Epithelial cell of esophagus (primary cell): ENCODE measurements around the gene EED.

Experiments used
- DNase-seq: peaks from one replicate; pipeline ENCODE4 v3.0.0; 2010; ENCODE audit warnings: low read depth
- H3K4me3 ChIP-seq: 2 replicates; pipeline ENCODE4 v1.5.1; 2011; ENCODE audit warnings: mild to moderate bottlenecking, low read length, control low read depth
- TF ChIP-seq, protein P1 (sequence below): IDR thresholded peaks from 2 replicates; pipeline ENCODE4 v1.5.1; 2011; ENCODE audit warnings: low read depth, mild to moderate bottlenecking, low read length, control low read depth, inconsistent platforms; ENCODE audit not compliant: insufficient read depth; ENCODE audit errors: missing control alignments

Gene EED

DNA sequence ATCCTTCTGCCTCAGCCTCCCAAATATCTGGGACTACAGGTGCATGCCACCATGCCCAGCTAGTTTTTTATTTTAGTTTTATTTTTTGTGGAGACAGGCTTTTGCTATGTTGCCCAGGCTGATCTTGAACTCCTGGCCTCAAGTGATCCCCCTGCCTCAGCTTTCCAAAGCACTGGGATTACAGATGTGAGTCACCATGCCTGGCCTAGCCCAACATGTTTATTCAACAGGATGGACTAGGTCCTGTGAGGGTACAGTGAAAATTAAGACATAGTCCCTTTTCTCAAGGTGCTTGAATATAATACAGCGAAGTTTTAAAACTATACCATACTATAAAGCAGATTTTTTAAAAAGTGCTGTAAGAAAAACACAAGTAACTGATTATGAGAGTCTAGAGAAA, 45.2 kb upstream of the EED start:
- TF ChIP-seq, protein P1, sequence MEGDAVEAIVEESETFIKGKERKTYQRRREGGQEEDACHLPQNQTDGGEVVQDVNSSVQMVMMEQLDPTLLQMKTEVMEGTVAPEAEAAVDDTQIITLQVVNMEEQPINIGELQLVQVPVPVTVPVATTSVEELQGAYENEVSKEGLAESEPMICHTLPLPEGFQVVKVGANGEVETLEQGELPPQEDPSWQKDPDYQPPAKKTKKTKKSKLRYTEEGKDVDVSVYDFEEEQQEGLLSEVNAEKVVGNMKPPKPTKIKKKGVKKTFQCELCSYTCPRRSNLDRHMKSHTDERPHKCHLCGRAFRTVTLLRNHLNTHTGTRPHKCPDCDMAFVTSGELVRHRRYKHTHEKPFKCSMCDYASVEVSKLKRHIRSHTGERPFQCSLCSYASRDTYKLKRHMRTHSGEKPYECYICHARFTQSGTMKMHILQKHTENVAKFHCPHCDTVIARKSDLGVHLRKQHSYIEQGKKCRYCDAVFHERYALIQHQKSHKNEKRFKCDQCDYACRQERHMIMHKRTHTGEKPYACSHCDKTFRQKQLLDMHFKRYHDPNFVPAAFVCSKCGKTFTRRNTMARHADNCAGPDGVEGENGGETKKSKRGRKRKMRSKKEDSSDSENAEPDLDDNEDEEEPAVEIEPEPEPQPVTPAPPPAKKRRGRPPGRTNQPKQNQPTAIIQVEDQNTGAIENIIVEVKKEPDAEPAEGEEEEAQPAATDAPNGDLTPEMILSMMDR: no peak
- no peak for DNase-seq
- no peak overlapping the region for H3K4me3 ChIP-seq

DNA sequence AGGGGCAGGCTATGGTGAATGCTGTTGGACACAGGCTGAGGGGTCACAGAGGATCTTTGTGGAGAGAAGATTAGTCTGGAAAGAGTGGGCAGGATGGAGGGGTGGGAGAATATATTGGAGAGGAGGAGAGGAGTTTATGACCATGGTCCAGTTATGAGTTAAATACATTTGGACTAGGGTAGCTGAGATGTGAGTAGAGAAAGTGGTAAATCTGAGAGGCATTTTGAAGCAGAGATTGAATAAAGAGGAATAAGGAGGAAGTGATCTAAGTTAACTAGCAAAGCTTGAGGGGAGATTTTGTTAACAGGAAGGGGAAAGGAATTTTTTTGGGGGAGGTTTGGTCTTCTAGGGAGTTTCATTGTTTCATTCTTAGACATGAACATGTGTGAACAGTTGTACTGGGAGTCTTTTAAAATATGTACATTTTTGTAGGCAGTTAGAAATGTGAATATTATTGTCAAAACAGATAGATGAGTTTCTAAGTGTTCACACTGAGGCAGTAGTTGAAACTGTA, 43.1 kb upstream of the EED start:
- TF ChIP-seq, protein P1: no peak
- no peak overlapping the region for H3K4me3 ChIP-seq
- no peak for DNase-seq

DNA sequence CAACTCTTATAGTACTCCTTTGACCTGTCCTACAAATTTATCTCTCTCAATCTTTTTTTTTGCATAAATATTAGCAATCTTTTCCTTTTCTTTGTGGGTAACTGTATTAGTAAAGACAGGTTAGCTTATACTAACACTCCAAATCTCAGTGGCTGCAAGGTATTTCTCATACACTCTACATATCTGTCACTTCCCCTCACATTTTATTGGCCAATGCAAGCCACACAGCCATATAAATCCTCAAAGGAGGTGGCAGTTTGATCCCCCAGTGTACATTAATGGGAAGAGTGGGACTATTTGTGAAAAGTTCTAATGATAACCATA, 42.6 kb upstream of the EED start:
- TF ChIP-seq, protein P1: no peak
- DNase-seq: no peak
- no peak overlapping the region for H3K4me3 ChIP-seq

DNA sequence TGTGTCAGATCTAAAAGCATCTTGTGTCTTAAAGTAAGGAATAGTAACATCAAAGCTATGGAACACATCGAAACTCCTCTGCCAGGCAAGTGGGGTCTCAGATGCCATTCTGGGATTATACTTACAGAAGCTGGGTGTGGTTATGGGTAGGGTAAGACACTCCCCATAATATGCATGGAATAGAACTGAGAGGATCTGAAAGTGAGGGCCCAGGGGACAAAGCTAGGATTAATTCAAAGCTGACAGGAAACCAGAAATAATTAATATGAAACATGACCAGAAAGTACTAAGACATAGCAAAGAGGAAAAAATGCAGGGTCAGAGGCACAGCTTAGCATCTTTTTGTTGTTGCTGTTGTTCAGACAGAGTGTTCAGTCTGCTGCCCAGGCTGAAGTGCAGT, 40.2 kb upstream of the EED start:
- no peak for DNase-seq
- TF ChIP-seq, protein P1: no peak
- H3K4me3 ChIP-seq: no peak overlapping the region

DNA sequence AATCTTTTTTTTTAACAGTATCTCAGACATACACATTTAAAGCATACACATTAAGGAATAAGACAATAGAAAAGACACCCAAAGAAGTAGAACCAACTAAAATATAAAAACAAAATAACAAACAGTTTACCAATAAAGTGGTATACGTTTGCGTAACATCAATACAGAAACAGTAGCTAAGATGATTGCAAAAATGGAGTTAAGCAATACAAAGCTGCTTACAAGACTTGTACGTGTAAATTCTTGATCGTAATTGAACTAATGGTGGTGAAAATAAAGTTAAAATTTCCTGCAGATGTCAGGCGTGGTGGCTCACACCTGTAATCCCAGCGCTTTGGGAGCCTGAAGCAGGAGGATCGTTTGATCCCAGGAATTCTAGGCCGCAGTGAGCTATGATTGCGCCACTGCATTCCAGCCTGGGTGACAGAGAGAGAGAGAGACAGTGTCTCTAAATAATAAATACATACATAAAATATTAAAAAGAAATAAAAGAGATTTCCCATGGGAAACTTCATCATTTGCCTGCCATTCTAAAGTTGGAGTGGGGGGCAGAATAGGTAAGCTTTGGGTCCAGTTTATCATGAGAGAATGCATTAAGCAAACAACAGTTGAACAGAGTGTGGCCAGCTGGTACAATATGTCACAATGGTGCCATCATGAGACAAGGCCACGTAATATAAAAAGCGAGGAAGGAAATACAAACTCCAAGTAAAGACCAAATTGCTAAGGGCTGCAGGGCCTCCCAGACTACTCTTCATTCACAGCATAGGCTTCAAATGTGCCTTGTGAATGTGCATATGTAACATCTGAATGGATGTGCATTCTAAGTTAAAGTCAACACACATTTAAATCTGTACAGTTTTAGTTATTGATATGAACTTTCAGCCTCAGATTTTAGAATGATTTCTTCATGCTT, 38.9 kb upstream of the EED start:
- DNase-seq: no peak
- TF ChIP-seq, protein P1: no peak
- no peak overlapping the region for H3K4me3 ChIP-seq

DNA sequence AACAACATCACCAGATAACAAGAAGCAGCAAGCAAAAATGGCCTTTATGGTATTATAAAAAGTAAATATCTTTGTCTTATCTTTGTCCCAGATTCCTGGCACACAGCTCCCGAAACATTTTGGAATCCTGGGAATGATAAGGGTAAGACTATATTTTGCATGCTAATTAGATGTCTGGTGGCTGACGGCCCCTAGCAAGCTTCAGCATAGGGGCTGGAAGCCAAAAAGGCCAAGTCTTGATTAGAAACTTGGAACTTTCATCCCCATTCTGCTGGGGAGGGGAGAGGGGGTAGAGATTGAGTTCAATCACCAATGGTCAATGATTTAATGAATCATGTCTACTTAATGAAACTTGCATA, 38.2 kb upstream of the EED start:
- H3K4me3 ChIP-seq: no peak overlapping the region
- TF ChIP-seq, protein P1: no peak
- no peak for DNase-seq

DNA sequence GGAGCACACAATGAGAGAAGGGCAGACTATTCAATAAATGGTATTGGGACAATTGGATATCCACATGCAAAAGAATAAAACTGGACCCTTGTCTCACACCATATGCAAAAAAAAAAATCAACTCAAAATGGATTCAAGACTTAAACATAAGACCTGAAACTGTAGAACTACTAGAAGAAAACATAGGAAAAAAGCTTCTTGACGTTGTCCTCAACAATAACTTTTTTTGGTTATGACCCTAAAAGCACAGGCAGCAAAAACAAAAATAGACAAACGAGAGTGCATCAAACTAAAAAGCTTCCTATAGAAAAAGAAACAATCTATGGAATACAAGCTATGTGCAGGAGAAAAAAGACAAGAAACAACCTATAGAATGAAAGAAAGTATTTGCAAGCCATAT, 37.1 kb upstream of the EED start:
- no peak overlapping the region for H3K4me3 ChIP-seq
- TF ChIP-seq, protein P1: no peak
- DNase-seq: no peak
